H1 (cell line): ENCODE measurements around the gene DENND6B.

Experiments
- ATF2 ChIP-seq: IDR thresholded peaks from 2 replicates; pipeline ENCODE4 v1.6.1; 2012; ENCODE audit warnings: low read length, inconsistent platforms
- CEBPB ChIP-seq: IDR thresholded peaks from 2 replicates; pipeline ENCODE4 v1.6.1; 2012; ENCODE audit warnings: low read depth, low read length
- CTCF ChIP-seq, 3 experiments: IDR thresholded peaks; 1 replicate in 2 of 3; 2 replicates in 1 of 3; pipeline versions ENCODE4 v1.5.1 to v1.6.1; 2011; ENCODE audit warnings: low read length in 3 of 3, mild to moderate bottlenecking in 3 of 3, inconsistent platforms in 2 of 3, low read depth in 1 of 3, moderate library complexity in 1 of 3; ENCODE audit not compliant: insufficient read depth in 1 of 3; ENCODE audit errors: control extremely low read depth in 1 of 3
- EZH2 ChIP-seq: fragments of 200-600 bp; sonication (generic); IDR thresholded peaks from 2 replicates; pipeline ENCODE4 v1.7.1; 2012; ENCODE audit warnings: low read depth, mild to moderate bottlenecking, moderate library complexity, low read length, inconsistent platforms; ENCODE audit not compliant: severe bottlenecking
- PHF8 ChIP-seq: fragments of 200-600 bp; sonication (generic); conservative IDR thresholded peaks from 2 replicates; pipeline ENCODE4 v1.7.1; 2012; ENCODE audit warnings: low read depth, mild to moderate bottlenecking, inconsistent platforms, low read length, moderate library complexity
- POLR2A ChIP-seq, 2 experiments: IDR thresholded peaks; 1 replicate in 1 of 2; 2 replicates in 1 of 2; pipeline ENCODE4 v1.6.1; 2011; ENCODE audit warnings: low read depth in 2 of 2, low read length in 2 of 2, mild to moderate bottlenecking in 2 of 2; ENCODE audit errors: control extremely low read depth in 1 of 2
- SP1 ChIP-seq: IDR thresholded peaks from 2 replicates; pipeline ENCODE4 v1.6.1; 2011; ENCODE audit warnings: low read depth, low read length
- TAF1 ChIP-seq: IDR thresholded peaks from 2 replicates; pipeline ENCODE4 v1.6.1; 2011; ENCODE audit warnings: mild to moderate bottlenecking, low read depth, low read length
- ZNF274 ChIP-seq: IDR thresholded peaks from 2 replicates; pipeline ENCODE4 v1.7.0; 2012; ENCODE audit warnings: low read length, borderline replicate concordance; ENCODE audit errors: extremely low read depth
- TF ChIP-seq, protein P1 (sequence below): IDR thresholded peaks from 2 replicates; pipeline ENCODE4 v1.6.1; 2011; ENCODE audit warnings: low read length, improper control_type of control experiment
- TF ChIP-seq, protein P2 (sequence below): IDR thresholded peaks from 2 replicates; pipeline ENCODE4 v1.6.1; 2011; ENCODE audit warnings: low read depth, mild to moderate bottlenecking, low read length; ENCODE audit not compliant: insufficient read depth

DNA sequence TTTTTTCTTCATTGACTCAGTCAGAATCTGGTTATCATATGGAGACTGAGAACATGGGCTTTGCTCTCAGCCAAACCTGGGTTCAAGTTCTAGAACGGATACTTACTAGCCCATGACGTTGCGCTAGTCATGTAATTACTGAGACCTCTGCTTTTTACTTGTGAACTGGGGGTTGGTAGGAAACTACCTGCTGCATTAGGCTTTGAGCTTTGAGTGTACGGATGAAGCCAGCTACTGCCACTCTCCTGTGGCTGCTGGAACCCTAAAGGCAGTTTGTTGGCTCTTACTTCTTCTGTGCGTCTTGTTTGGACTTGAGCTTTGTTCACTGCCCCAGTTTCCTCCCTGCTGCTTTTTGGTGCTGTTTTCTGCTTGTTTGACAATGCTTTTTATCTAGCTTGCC lies 34.4 kb upstream of the DENND6B start:
- TF ChIP-seq CTCF (IDR thresholded peaks at IDR 0.05; ENCODE audit: control extremely low read depth in 1 of 3, insufficient read depth in 1 of 3, low read depth in 1 of 3, low read length in 3 of 3) (no peak), PHF8 (no peak), ZNF274 (no peak), ATF2 (no peak), TAF1 (no peak), EZH2 (no peak), SP1 (no peak), CEBPB (no peak), POLR2A (IDR thresholded peaks at IDR 0.05; ENCODE audit: control extremely low read depth in 1 of 2, low read depth in 2 of 2, low read length in 2 of 2) (no peak)
- TF ChIP-seq, protein P1, sequence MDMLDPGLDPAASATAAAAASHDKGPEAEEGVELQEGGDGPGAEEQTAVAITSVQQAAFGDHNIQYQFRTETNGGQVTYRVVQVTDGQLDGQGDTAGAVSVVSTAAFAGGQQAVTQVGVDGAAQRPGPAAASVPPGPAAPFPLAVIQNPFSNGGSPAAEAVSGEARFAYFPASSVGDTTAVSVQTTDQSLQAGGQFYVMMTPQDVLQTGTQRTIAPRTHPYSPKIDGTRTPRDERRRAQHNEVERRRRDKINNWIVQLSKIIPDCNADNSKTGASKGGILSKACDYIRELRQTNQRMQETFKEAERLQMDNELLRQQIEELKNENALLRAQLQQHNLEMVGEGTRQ = no peak
- TF ChIP-seq, protein P2, sequence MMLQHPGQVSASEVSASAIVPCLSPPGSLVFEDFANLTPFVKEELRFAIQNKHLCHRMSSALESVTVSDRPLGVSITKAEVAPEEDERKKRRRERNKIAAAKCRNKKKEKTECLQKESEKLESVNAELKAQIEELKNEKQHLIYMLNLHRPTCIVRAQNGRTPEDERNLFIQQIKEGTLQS = no peak
